Measurements from ENCODE around the gene CD101. TPM values are rescaled to one million over a fixed set of nuclear protein-coding genes. Genes with fewer than 3 reads are reported as not detected.

Gene CD101
- total RNA-seq, 6 experiments from 2014 or later, result not detected

DNA sequence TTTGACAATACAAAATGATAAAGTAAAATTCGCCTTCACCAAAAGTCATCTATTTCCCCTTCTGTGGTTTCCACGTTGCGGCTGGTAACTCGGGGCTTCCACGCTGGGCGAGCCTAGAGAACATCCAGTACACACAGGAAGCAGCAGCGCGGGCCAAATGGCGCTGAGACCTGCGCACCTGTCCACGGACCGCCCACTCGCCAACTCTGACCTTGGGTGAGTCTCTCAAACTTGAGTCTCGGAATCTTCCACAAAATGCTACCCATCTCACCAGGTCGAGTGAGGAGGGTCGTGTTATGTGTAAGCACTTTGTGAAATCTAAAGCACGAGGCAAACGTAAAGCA, 57.7 kb downstream of the CD101 start:
- no peak for DNase-seq
- Mint-ChIP-seq H3K4me1 (ENCODE audit: low read depth) (peaks cover 31% of the 10 kb centered on the region), H3K4me3 (no peak overlapping the region)

DNA sequence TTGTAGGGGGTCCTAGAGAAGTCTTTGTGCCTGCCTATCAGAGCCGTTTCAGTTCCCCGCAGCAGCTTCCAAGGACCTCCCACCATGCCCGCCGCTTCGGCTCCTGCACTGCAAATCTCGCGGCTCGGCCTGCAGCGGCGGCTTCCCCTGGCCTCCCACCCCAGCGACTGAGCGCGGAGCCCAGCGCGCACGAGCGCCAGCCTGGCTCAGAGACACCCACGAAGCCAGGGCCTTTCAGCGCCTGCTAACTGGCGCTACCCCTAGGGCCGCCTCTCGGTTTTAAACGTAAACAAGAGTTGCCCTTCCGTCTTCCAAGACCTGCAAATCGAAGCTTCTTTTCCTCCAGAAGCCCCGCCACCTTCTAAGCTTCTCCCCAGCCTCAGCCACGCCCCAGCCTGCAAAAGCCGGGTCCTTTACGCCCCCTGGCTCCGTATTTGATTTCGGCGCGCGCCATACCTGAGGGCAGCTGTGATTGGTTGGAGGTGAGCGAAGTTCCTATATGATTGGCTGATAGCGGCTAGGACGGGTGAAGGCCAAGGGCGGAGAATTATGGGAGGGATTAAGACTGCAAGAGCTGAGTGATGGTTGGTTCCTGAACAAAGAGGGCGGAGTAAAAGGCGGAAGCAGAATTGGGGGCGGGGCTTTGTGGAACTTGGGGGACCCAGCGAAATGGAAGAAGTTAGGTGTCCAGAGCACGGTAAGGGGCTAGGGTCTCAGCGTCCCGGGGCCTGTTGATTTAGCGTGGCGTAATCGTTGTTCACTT, 58.3 kb downstream of the CD101 start, which contains the start of gene TTF2:
Gene TTF2, plus strand, starts transcription at position 649 of the 763 bp plus-strand sequence. Its CDS starts 21 bp downstream, at position 670.
- Mint-ChIP-seq H3K4me3 (no peak within 1 kb of the TSS), H3K36me3 (ENCODE audit: low read depth) (no peaks in the 10 kb centered on the region)

More for the DNA sequence above, 57.7 kb downstream of the CD101 start:
- TF ChIP-seq, protein P1, sequence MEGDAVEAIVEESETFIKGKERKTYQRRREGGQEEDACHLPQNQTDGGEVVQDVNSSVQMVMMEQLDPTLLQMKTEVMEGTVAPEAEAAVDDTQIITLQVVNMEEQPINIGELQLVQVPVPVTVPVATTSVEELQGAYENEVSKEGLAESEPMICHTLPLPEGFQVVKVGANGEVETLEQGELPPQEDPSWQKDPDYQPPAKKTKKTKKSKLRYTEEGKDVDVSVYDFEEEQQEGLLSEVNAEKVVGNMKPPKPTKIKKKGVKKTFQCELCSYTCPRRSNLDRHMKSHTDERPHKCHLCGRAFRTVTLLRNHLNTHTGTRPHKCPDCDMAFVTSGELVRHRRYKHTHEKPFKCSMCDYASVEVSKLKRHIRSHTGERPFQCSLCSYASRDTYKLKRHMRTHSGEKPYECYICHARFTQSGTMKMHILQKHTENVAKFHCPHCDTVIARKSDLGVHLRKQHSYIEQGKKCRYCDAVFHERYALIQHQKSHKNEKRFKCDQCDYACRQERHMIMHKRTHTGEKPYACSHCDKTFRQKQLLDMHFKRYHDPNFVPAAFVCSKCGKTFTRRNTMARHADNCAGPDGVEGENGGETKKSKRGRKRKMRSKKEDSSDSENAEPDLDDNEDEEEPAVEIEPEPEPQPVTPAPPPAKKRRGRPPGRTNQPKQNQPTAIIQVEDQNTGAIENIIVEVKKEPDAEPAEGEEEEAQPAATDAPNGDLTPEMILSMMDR (IDR thresholded peaks at IDR 0.05), result no peak
- no peaks in the 10 kb centered on the region for H3K27me3 Mint-ChIP-seq (ENCODE audit: insufficient read depth)
- no peak overlapping the region for H3K27ac Mint-ChIP-seq
- no peaks in the 10 kb centered on the region for H3K9me3 Mint-ChIP-seq
- no peaks in the 10 kb centered on the region for H3K36me3 Mint-ChIP-seq (ENCODE audit: low read depth)

DNA sequence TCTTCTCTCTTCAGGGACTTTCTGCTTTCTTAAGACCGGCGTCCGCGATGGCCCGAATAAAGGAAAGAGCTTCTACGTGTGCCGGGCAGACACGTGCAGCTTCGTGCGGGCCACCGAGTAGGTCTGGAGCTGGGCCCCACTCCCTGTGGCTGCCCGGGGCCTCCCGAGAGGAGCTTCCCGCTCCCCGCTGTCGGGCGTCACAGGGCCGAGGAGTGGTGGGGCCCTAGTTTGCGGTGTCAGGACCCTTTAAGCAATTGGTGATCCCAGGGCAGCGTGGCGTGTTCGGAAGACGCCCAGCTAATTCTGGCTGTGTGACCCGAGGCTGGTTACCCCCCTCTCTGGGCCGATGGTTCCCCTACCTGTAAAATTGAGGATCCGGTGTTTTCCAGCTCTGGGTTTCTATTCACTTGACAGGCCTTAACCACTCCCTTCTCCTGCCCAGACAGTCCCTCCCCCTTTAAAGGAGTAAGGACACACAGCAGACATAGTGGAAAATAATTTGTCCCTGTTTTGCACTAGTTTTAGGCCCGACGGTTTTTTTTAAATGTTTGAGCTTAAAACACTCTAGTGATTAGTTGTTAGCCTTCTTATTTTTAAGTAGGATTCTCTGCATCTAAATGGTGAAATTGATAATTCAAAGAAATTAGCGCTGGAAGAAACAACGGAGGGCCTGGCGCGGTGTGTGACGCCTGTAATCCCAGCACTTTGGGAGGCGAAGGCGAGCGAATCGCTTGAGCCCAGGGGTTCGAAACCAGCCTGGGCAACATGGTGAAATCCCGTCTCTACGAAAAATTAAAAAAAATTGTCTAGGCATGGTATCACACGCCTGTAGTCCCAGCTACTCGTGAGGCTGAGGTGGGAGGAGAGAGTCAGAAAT, 59.1 kb downstream of the CD101 start:
- Mint-ChIP-seq H3K4me3 (no peak overlapping the region), H3K27ac (no peak overlapping the region; the same call in 1 of the 2 replicates), H3K9me3 (no peaks in the 10 kb centered on the region), H3K27me3 (ENCODE audit: insufficient read depth) (no peaks in the 10 kb centered on the region), H3K36me3 (ENCODE audit: low read depth) (no peaks in the 10 kb centered on the region), H3K4me1 (ENCODE audit: low read depth) (peaks cover 31% of the 10 kb centered on the region)
- TF ChIP-seq, protein P1 (IDR thresholded peaks at IDR 0.05), result no peak
- DNase-seq, result peak; percentile 13

More for the DNA sequence above, 58.3 kb downstream of the CD101 start, which contains the start of gene TTF2:
- Mint-ChIP-seq H3K9me3 (no peaks in the 10 kb centered on the region), H3K27me3 (ENCODE audit: insufficient read depth) (no peaks in the 10 kb centered on the region), H3K4me1 (ENCODE audit: low read depth) (peaks cover 31% of the 10 kb centered on the region), H3K27ac (no peak within 1 kb of the TSS; the same call in 1 of the 2 replicates)
- DNase-seq, result peak; percentile 98
- TF ChIP-seq, protein P1 (IDR thresholded peaks at IDR 0.05), result peak; percentile 57

DNA sequence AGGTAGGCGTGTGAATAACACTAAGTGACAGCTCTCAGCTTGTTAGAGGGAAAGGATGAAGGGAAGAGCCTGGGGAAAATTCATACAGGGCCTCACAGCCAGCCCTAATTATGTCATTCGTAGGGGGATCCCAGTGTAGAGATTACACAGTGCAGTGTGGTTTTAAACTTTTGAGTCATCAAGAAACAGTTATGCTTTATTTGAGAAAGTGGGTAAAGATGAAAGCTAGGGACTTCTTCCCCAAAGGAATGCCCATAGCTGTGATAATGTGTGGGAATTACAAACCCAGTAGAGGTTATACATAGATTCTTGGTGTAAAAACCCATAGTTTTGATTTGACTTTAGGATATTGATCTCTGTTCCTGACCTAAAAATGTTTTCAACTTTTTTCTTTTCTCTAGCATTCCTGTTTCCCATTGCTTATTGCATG, 60.4 kb downstream of the CD101 start:
- Mint-ChIP-seq H3K4me1 (ENCODE audit: low read depth) (peaks cover 31% of the 10 kb centered on the region), H3K27ac (peak overlapping the region; percentile 38), H3K9me3 (no peaks in the 10 kb centered on the region), H3K4me3 (no peak overlapping the region), H3K36me3 (ENCODE audit: low read depth) (no peaks in the 10 kb centered on the region), H3K27me3 (ENCODE audit: insufficient read depth) (no peaks in the 10 kb centered on the region)
- peak; percentile 59 for DNase-seq
- TF ChIP-seq, protein P1 (IDR thresholded peaks at IDR 0.05), result no peak

DNA sequence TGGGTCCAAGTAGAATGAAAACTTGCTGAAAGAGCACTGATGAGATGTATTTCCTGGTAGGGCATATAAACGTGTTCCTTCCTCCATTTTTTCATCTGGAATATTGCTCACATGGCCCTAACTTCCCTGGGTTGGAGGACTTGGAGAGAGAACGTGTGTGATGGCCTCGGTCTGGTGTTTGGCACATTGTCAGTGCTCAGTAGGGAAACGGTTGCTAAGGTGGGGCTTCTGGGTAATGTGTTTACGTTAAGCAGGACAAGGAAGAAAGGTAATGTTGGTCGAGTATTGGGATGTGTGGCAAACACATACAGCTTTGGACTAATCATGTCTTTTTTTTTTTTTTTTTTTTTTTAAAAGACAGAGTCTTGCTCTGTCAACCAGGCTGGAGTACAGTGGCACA, 64.8 kb downstream of the CD101 start:
- Mint-ChIP-seq H3K36me3 (ENCODE audit: low read depth) (no peaks in the 10 kb centered on the region), H3K4me3 (no peak overlapping the region), H3K27ac (no peak overlapping the region), H3K9me3 (no peaks in the 10 kb centered on the region), H3K4me1 (ENCODE audit: low read depth) (peaks cover 24% of the 10 kb centered on the region), H3K27me3 (ENCODE audit: insufficient read depth) (no peaks in the 10 kb centered on the region)
- TF ChIP-seq, protein P1 (IDR thresholded peaks at IDR 0.05), result no peak
- DNase-seq, result no peak

Measured in HFFc6 (cell line).